ENCODE data around the gene EP400. TPM values are rescaled to one million over a fixed set of nuclear protein-coding genes. Genes with fewer than 3 reads are reported as not detected.
A peak's percentile ranks its signal among the peaks of the same experiment; 100 is the strongest.
"Not testable (repeated sequence)": the region's sequence is repeated elsewhere in the genome, so short reads cannot be mapped to it uniquely, and the experiment has no call there.

The EP400 gene
- total RNA-seq, 1 donor from 2014 or later = 51.3 TPM

DNA sequence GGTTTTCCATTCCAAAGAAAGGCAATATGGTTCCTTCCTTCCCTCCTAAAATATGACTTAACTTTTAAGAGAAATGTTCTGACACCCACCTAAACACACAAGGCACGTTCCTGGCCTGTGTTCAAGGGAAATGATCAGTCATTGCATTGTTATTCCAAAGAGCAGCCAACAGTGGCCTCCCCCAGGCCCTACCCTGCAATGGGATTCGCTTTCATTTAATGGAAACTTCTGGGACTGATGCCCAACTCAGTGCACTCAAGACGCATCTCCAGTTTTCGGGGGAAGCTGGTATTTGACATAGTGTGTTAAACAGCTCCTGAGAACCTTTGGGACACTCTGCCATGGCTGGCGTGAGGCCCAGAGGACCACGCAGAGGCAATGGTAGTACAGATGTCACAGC, 128.4 kb downstream of the EP400 start:
- Mint-ChIP-seq H3K27ac (ENCODE audit: unreplicated experiment) (no peak overlapping the region), H3K36me3 (ENCODE audit: unreplicated experiment) (peaks cover 33% of the 10 kb centered on the region), H3K27me3 (ENCODE audit: unreplicated experiment) (no peaks in the 10 kb centered on the region), H3K9me3 (ENCODE audit: unreplicated experiment) (no peaks in the 10 kb centered on the region), H3K4me1 (ENCODE audit: unreplicated experiment) (no peaks in the 10 kb centered on the region), H3K4me3 (ENCODE audit: unreplicated experiment) (no peak overlapping the region)
- TF ChIP-seq CTCF (IDR thresholded peaks at IDR 0.05) = no peak
- no peak for DNase-seq (ENCODE audit: extremely low spot score, unreplicated experiment)

DNA sequence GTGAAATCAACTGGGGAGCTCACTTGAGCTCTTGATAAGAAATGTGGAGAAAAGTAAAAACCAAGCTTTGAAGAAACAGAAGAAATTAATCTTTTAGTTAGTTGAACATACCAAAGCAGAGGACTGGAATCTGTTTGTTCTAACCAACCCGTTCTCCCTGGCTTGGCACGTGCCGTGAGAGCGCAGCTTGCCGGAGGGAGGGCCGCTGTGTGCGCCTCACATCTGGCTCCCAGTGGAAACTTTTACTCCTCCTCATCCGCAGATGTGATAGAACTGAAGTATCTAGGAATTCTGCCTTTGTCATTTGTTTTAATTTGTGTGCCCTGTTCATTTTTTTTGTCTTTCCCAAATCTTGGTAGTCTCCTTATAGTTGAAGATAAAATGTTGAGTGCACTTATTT, 129.5 kb downstream of the EP400 start:
- peaks cover 31% of the 10 kb centered on the region for H3K36me3 Mint-ChIP-seq (ENCODE audit: unreplicated experiment)
- peaks cover 5% of the 10 kb centered on the region for H3K4me1 Mint-ChIP-seq (ENCODE audit: unreplicated experiment)
- no peak for DNase-seq (ENCODE audit: extremely low spot score, unreplicated experiment)
- no peak overlapping the region for H3K27ac Mint-ChIP-seq (ENCODE audit: unreplicated experiment)
- H3K27me3 Mint-ChIP-seq (ENCODE audit: unreplicated experiment) = no peaks in the 10 kb centered on the region
- no peak overlapping the region for H3K4me3 Mint-ChIP-seq (ENCODE audit: unreplicated experiment)
- H3K9me3 Mint-ChIP-seq (ENCODE audit: unreplicated experiment) = no peaks in the 10 kb centered on the region
- no peak for TF ChIP-seq CTCF (IDR thresholded peaks at IDR 0.05)

GRCh38 chr12:132079695-132080094, 130.0 kb downstream of the EP400 start:
- Mint-ChIP-seq H3K36me3 (ENCODE audit: unreplicated experiment) (peaks cover 26% of the 10 kb centered on the region), H3K4me3 (ENCODE audit: unreplicated experiment) (no peak overlapping the region), H3K27ac (ENCODE audit: unreplicated experiment) (no peak overlapping the region), H3K9me3 (ENCODE audit: unreplicated experiment) (no peaks in the 10 kb centered on the region), H3K4me1 (ENCODE audit: unreplicated experiment) (peaks cover 5% of the 10 kb centered on the region), H3K27me3 (ENCODE audit: unreplicated experiment) (no peaks in the 10 kb centered on the region)
- TF ChIP-seq CTCF (IDR thresholded peaks at IDR 0.05) = no peak
- no peak for DNase-seq (ENCODE audit: extremely low spot score, unreplicated experiment)

GRCh38 chr12:132080515-132080914, 130.8 kb downstream of the EP400 start:
- H3K27ac Mint-ChIP-seq (ENCODE audit: unreplicated experiment); H3K27me3 Mint-ChIP-seq (ENCODE audit: unreplicated experiment); H3K9me3 Mint-ChIP-seq (ENCODE audit: unreplicated experiment); DNase-seq (ENCODE audit: extremely low spot score, unreplicated experiment); H3K4me3 Mint-ChIP-seq (ENCODE audit: unreplicated experiment): not testable (repeated sequence)
- peaks cover 23% of the 10 kb centered on the region for H3K36me3 Mint-ChIP-seq (ENCODE audit: unreplicated experiment)
- peaks cover 13% of the 10 kb centered on the region for H3K4me1 Mint-ChIP-seq (ENCODE audit: unreplicated experiment)

GRCh38 chr12:132081423-132081822, 131.7 kb downstream of the EP400 start:
- peaks cover 17% of the 10 kb centered on the region for H3K4me1 Mint-ChIP-seq (ENCODE audit: unreplicated experiment)
- no peak for TF ChIP-seq CTCF (IDR thresholded peaks at IDR 0.05)
- H3K27ac Mint-ChIP-seq (ENCODE audit: unreplicated experiment) = no peak overlapping the region
- H3K9me3 Mint-ChIP-seq (ENCODE audit: unreplicated experiment) = no peaks in the 10 kb centered on the region
- H3K36me3 Mint-ChIP-seq (ENCODE audit: unreplicated experiment) = peaks cover 16% of the 10 kb centered on the region
- no peak for DNase-seq (ENCODE audit: extremely low spot score, unreplicated experiment)
- H3K4me3 Mint-ChIP-seq (ENCODE audit: unreplicated experiment) = no peak overlapping the region
- no peaks in the 10 kb centered on the region for H3K27me3 Mint-ChIP-seq (ENCODE audit: unreplicated experiment)

DNA sequence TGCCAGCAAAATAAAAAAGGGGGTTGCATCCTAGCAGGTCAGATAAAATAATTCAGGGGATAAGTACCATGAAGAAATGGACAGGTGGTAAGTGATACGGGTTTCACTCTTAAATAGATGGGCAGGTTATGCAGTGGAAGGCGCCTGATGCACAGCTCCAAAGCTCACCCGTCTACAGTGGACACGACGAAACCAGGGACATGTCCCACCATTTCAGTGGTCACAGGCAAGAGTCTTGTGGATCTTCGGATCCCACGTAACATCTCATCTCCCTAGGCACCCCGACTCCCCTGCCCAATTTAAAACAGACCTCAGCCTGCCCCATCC, 133.8 kb downstream of the EP400 start:
- DNase-seq (ENCODE audit: extremely low spot score, unreplicated experiment) = no peak
- peaks cover 9% of the 10 kb centered on the region for H3K36me3 Mint-ChIP-seq (ENCODE audit: unreplicated experiment)
- peaks cover 23% of the 10 kb centered on the region for H3K4me1 Mint-ChIP-seq (ENCODE audit: unreplicated experiment)
- H3K27ac Mint-ChIP-seq (ENCODE audit: unreplicated experiment) = peak overlapping the region; percentile 84
- no peak for TF ChIP-seq CTCF (IDR thresholded peaks at IDR 0.05)
- no peaks in the 10 kb centered on the region for H3K9me3 Mint-ChIP-seq (ENCODE audit: unreplicated experiment)
- H3K27me3 Mint-ChIP-seq (ENCODE audit: unreplicated experiment) = no peaks in the 10 kb centered on the region
- H3K4me3 Mint-ChIP-seq (ENCODE audit: unreplicated experiment) = peak overlapping the region; percentile 80

Data from osteocyte (in vitro differentiated cells).